DOHH2 (cell line): ENCODE data around the gene PAK1.

Source experiments
- H3F3A ChIP-seq: fragments of 200-600 bp; sonication (generic), shearing (Covaris generic); 2 replicates; pipeline ENCODE4 v1.6.0; 2016; ENCODE audit warnings: antibody characterized with exemption, mild to moderate bottlenecking; ENCODE audit not compliant: control insufficient read depth, insufficient read depth
- H3K27ac ChIP-seq: fragments of 200-600 bp; sonication (generic); 2 replicates; pipeline ENCODE4 v1.5.1; 2014; ENCODE audit warnings: low read depth, mild to moderate bottlenecking, low read length, moderate library complexity
- H3K27me3 ChIP-seq: fragments of 200-600 bp; sonication (generic); 2 replicates; pipeline ENCODE4 v1.6.1; 2014; ENCODE audit warnings: mild to moderate bottlenecking, low read length, mixed read lengths; ENCODE audit not compliant: control insufficient read depth
- H3K36me3 ChIP-seq: fragments of 200-600 bp; sonication (generic); 2 replicates; pipeline ENCODE4 v1.6.1; 2014; ENCODE audit warnings: mild to moderate bottlenecking, low read length, moderate library complexity, mixed read lengths; ENCODE audit not compliant: control insufficient read depth
- H3K4me1 ChIP-seq: fragments of 200-600 bp; sonication (generic); 2 replicates; pipeline ENCODE4 v1.6.1; 2014; ENCODE audit warnings: mild to moderate bottlenecking, low read length, mixed read lengths; ENCODE audit not compliant: control insufficient read depth
- H3K4me2 ChIP-seq: fragments of 200-600 bp; sonication (generic); 2 replicates; pipeline ENCODE4 v1.6.0; 2014; ENCODE audit warnings: mild to moderate bottlenecking, low read length, moderate library complexity
- H3K4me3 ChIP-seq: fragments of 200-600 bp; sonication (generic); 2 replicates; pipeline ENCODE4 v1.5.1; 2014; ENCODE audit warnings: mild to moderate bottlenecking, low read length, mixed read lengths
- H3K79me2 ChIP-seq: fragments of 200-600 bp; sonication (generic); 2 replicates; pipeline ENCODE4 v1.6.1; 2014; ENCODE audit warnings: mild to moderate bottlenecking, low read length, mixed read lengths; ENCODE audit not compliant: control insufficient read depth
- H3K9me2 ChIP-seq: fragments of 200-600 bp; sonication (generic); replicated peaks from 2 replicates; pipeline ENCODE4 v1.6.1; 2014; ENCODE audit warnings: mild to moderate bottlenecking, low read length, mixed read lengths; ENCODE audit not compliant: control insufficient read depth
- H3K9me3 ChIP-seq: fragments of 200-600 bp; sonication (generic); 2 replicates; pipeline ENCODE4 v1.6.1; 2014; ENCODE audit warnings: antibody characterized with exemption, low read length, mixed read lengths; ENCODE audit not compliant: control insufficient read depth, insufficient read depth
- H4K20me1 ChIP-seq: fragments of 200-600 bp; sonication (generic); 2 replicates; pipeline ENCODE4 v1.6.0; 2014; ENCODE audit warnings: low read depth, mild to moderate bottlenecking, antibody characterized with exemption, low read length, moderate library complexity; ENCODE audit not compliant: control insufficient read depth, insufficient read depth
- EZH2phosphoT487 ChIP-seq: fragments of 200-600 bp; sonication (generic); IDR thresholded peaks from 2 replicates; pipeline ENCODE4 v1.6.1; 2017; ENCODE audit warnings: borderline replicate concordance, mild to moderate bottlenecking, antibody characterized with exemption, low read length, moderate library complexity, mixed read lengths
- TF ChIP-seq, protein P1 (sequence below): fragments of 200-600 bp; sonication (generic); IDR thresholded peaks from one replicate; pipeline ENCODE4 v1.5.1; 2014; ENCODE audit warnings: antibody characterized with exemption, mild to moderate bottlenecking, low read depth, low read length; ENCODE audit not compliant: poor library complexity, severe bottlenecking

PAK1 gene

DNA sequence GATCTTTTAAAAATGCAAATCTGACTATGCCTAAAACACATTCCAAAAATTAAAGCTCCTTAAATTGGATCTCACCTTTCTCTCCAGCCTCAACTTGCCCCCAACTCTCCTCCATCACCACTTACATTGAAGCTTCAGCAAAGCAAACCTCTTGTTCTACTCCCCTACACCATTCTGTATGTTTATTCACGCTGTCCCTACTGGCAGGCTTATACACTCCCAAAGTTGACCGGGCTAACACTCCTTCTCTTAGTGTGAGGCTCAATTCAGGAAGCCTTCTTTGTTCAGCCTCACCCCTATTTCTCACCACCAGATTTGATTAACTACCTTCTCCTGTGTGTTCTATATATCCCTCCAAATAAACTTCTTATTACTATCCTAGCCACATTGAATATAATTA is 170.6 kb downstream of the PAK1 start:
- no peaks in the 10 kb centered on the region for H4K20me1 ChIP-seq
- TF ChIP-seq, protein P1, sequence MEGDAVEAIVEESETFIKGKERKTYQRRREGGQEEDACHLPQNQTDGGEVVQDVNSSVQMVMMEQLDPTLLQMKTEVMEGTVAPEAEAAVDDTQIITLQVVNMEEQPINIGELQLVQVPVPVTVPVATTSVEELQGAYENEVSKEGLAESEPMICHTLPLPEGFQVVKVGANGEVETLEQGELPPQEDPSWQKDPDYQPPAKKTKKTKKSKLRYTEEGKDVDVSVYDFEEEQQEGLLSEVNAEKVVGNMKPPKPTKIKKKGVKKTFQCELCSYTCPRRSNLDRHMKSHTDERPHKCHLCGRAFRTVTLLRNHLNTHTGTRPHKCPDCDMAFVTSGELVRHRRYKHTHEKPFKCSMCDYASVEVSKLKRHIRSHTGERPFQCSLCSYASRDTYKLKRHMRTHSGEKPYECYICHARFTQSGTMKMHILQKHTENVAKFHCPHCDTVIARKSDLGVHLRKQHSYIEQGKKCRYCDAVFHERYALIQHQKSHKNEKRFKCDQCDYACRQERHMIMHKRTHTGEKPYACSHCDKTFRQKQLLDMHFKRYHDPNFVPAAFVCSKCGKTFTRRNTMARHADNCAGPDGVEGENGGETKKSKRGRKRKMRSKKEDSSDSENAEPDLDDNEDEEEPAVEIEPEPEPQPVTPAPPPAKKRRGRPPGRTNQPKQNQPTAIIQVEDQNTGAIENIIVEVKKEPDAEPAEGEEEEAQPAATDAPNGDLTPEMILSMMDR: no peak
- no peak for TF ChIP-seq EZH2phosphoT487
- H3K27me3 ChIP-seq: no peaks in the 10 kb centered on the region

DNA sequence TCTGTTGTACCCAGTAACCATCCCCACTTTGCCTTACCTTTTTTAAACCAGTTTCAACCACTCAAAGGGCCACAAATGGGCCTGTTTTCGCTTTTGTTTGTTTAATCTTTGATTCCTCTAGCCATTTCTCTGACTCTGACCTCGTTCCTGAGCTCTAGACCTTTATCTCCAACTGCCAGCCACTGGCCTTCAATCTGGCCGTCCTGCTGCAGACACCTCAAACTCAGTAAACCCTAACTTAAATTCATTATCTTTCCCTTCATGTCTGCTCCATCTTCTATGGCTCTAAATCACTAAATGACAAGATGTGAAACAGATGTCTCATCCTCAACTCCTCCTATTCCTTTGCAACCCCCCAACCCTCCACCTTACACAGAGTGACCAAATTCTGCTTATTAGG is 171.1 kb downstream of the PAK1 start:
- Histone ChIP-seq H3K36me3 (no peaks in the 10 kb centered on the region), H3K9me3 (no peaks in the 10 kb centered on the region), H3K79me2 (no peaks in the 10 kb centered on the region), H4K20me1 (no peaks in the 10 kb centered on the region), H3K4me2 (no peak overlapping the region), H3K9me2 (no peaks in the 10 kb centered on the region), H3F3A (no peaks in the 10 kb centered on the region), H3K4me3 (no peak overlapping the region), H3K27ac (no peak overlapping the region), H3K4me1 (no peaks in the 10 kb centered on the region), H3K27me3 (no peaks in the 10 kb centered on the region)
- TF ChIP-seq EZH2phosphoT487: no peak
- TF ChIP-seq, protein P1: no peak

More for the DNA sequence above, 170.6 kb downstream of the PAK1 start:
- Histone ChIP-seq H3K4me1 (no peaks in the 10 kb centered on the region), H3F3A (no peaks in the 10 kb centered on the region), H3K4me2 (no peak overlapping the region), H3K9me2 (no peaks in the 10 kb centered on the region), H3K4me3 (no peak overlapping the region), H3K9me3 (no peaks in the 10 kb centered on the region), H3K36me3 (no peaks in the 10 kb centered on the region), H3K79me2 (no peaks in the 10 kb centered on the region), H3K27ac (no peak overlapping the region)

DNA sequence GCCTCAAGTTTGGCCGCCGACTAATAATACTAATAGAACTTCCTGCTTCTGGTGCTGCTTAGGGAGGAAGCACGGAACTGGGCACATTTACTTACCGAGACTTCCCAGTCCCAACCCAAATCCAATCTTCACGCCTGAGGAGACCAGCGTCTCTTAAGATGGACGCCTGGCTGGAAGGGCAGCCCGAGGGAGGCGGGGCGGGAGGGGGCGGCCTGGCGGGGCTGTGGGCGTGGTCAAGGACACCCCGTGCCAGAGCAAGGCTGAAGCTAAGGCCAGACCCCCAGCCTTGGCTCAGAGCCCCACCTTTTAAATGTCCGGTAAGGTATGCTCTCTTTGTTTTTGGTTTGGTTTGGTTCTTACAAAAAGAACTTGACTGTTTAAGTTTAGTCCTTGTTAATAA is 172.4 kb downstream of the PAK1 start, which contains the start of gene GDPD4:
Gene GDPD4 (minus strand): TSS at position 177 of the 400 bp plus-strand sequence. CDS start 16,549 bp downstream, outside the sequence.
- Histone ChIP-seq H3K9me2 (no peaks in the 10 kb centered on the region), H3K27me3 (no peaks in the 10 kb centered on the region), H3K27ac (no peak within 1 kb of the TSS), H3K4me3 (no peak within 1 kb of the TSS), H3K9me3 (no peaks in the 10 kb centered on the region), H3K4me2 (no peak within 1 kb of the TSS), H3K4me1 (no peaks in the 10 kb centered on the region), H3K36me3 (no peaks in the 10 kb centered on the region), H3K79me2 (no peaks in the 10 kb centered on the region), H3F3A (no peaks in the 10 kb centered on the region), H4K20me1 (no peaks in the 10 kb centered on the region)
- TF ChIP-seq, protein P1: no peak
- no peak for TF ChIP-seq EZH2phosphoT487
